HEK293 (cell line): ENCODE data around the gene DENND1A.

Source experiments
- ZNF274 ChIP-seq, 2 experiments: fragments of 200-500 bp in 1 of 2; fragments of 450-650 bp in 1 of 2; sonication (Bioruptor generic) in 1 of 2; formaldehyde crosslinking in 1 of 2; IDR thresholded peaks; 2 replicates each; pipeline versions ENCODE4 v1.5.1 to v1.6.1; 2014 to 2016; ENCODE audit warnings: borderline replicate concordance in 1 of 2, inconsistent platforms in 1 of 2, low read length in 1 of 2, missing biosample characterization in 1 of 2, missing genetic modification characterization in 1 of 2
- ZNF426 ChIP-seq: fragments of 450-650 bp; formaldehyde crosslinking; IDR thresholded peaks from 2 replicates; pipeline ENCODE4 v1.5.1; 2017; ENCODE audit warnings: missing biosample characterization, missing genetic modification characterization, mild to moderate bottlenecking, inconsistent platforms, moderate library complexity
- TF ChIP-seq, protein P1 (sequence below): fragments of 450-650 bp; formaldehyde crosslinking; IDR thresholded peaks from 2 replicates; pipeline ENCODE4 v1.5.1; 2016; ENCODE audit warnings: missing biosample characterization, missing genetic modification characterization

DNA sequence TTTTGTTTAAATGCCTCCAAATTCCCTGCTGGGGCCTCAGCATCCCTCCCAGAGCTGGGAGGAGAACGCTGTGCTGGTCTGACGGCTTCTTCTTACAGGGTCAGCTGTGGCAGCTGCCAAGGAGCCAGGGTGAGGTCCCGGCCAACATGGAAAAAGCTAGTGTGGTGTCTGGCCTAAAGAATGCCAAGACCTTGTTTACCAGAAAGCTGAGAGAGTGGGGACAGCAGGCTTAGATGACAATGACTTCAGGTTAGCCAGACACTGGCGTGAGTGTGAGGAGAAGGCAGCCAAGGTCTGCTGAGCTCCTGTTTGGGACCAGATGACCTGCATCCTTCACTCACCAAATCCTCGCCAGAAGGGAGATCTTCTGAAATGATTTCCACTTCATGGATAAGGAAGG is 461.4 kb downstream of the DENND1A start:
- TF ChIP-seq ZNF426 (tag by site-specific recombination) (no peak), ZNF274 (IDR thresholded peaks at IDR 0.05; ENCODE audit: low read length) (no peak), ZNF274 (tag by site-specific recombination; IDR thresholded peaks at IDR 0.05; ENCODE audit: borderline replicate concordance) (no peak)
- TF ChIP-seq, protein P1, sequence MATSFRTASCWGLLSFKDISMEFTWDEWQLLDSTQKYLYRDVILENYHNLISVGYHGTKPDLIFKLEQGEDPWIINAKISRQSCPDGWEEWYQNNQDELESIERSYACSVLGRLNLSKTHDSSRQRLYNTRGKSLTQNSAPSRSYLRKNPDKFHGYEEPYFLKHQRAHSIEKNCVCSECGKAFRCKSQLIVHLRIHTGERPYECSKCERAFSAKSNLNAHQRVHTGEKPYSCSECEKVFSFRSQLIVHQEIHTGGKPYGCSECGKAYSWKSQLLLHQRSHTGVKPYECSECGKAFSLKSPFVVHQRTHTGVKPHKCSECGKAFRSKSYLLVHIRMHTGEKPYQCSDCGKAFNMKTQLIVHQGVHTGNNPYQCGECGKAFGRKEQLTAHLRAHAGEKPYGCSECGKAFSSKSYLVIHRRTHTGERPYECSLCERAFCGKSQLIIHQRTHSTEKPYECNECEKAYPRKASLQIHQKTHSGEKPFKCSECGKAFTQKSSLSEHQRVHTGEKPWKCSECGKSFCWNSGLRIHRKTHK (tag by site-specific recombination), result no peak
